ENCODE results near the gene MYO5A. TPM values are rescaled to one million over a fixed set of nuclear protein-coding genes. Genes with fewer than 3 reads are reported as not detected.

MYO5A gene
- total and polyA plus RNA-seq, 9 of the 15 experiments (the other 6 are each of a cell fraction or from before 2014, with no cell fraction given), result 0.03 to 0.82 (median 0.40) TPM

DNA sequence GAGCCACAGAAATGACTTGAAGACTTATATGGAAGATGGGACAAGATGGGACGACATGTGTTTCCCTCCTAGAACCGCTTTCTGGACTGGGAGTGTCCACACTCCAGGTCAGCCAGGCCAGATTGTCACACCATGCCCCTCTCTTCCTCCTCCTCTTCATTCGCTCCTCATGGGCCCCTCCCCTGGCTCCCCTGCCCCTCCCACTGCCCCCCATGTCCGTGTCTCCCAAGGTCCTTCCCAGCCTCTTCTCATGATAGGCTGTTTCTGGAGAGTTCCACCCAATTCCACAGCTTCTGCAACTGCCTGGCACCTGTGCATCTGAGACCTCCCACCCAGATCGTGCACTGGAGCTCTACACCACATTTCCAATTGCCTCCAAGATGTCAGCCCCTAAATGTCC is 239.7 kb downstream of the MYO5A start:
- 0% methylated on average over 3 of the region's 5 CpGs for WGBS (ENCODE audit: insufficient coverage, low coverage, missing lambda C conversion rate)
- CTCF ChIA-PET (ENCODE audit: low intra/inter-chr PET ratio), result no interaction called here
- Histone ChIP-seq H3K9me1 (ENCODE audit: control insufficient read depth, insufficient read depth, low read length) (no peaks in the 10 kb centered on the region), H4K20me1 (replicated peaks; ENCODE audit: control insufficient read depth, insufficient read depth, low read length) (no peaks in the 10 kb centered on the region), H3K9ac (ENCODE audit: insufficient read depth in 1 of 2, low read depth in 2 of 2, low read length in 2 of 2) (no peak overlapping the region), H3K36me3 (ENCODE audit: control insufficient read depth, insufficient read depth, low read length) (no peaks in the 10 kb centered on the region), H2AFZ (ENCODE audit: low read depth, low read length) (no peak overlapping the region), H3K27ac (ENCODE audit: extremely low read depth, low read depth, low read length) (no peak overlapping the region), H3K79me2 (ENCODE audit: control insufficient read depth, insufficient read depth, low read length) (no peaks in the 10 kb centered on the region), H3K27me3 (ENCODE audit: control insufficient read depth in 2 of 2, insufficient read depth in 2 of 2, low read length in 2 of 2) (peaks cover 11 to 40% of the 10 kb centered on the region in 2 experiments; a peak in 3 of 5 replicates), H3K9me3 (replicated peaks; ENCODE audit: control insufficient read depth, insufficient read depth, low read depth, low read length) (no peaks in the 10 kb centered on the region), H3K4me1 (replicated peaks in 1 of 2; ENCODE audit: control insufficient read depth in 2 of 2, insufficient read depth in 2 of 2, low read length in 2 of 2) (no peaks in the 10 kb centered on the region), H3K4me2 (ENCODE audit: insufficient read depth, low read length) (no peak overlapping the region), H3K4me3 (no peak overlapping the region)
- POLR2A ChIA-PET, result no interaction called here
- intact Hi-C loops (cut with micrococcal nuclease), result no loop called here
- in situ Hi-C loops (cut with MboI), result no loop called here
- ATAC-seq (no peak), DNase-seq (ENCODE audit: extremely low read depth in 1 of 4, low spot score in 3 of 4) (no peak), FAIRE-seq (no peak)
- TF ChIP-seq ZNF512 (tag; IDR thresholded peaks at IDR 0.05) (no peak), FOXJ2 (tag; IDR thresholded peaks at IDR 0.05) (no peak), FUS (optimal IDR thresholded peaks at IDR 0.05; ENCODE audit: low read depth, low read length) (no peak)
- no TSS peak for BruUV-seq (replicated peaks)

All from K562 (cell line).